Omental fat pad (tissue), 4 donors: ENCODE results near the gene SSBP1. TPM values are rescaled to one million over a fixed set of nuclear protein-coding genes. Genes with fewer than 3 reads are reported as not detected.
"Not testable (repeated sequence)": the region's sequence is repeated elsewhere in the genome, so short reads cannot be mapped to it uniquely, and the experiment has no call there.

ENCODE experiments used
- ATAC-seq: fragments of 150-250 bp; one replicate; pipeline ENCODE4 v1.9.1; 2016; ENCODE audit warnings: mild to moderate bottlenecking, moderate library complexity; ENCODE audit not compliant: low FRiP score
- DNase-seq: peaks from one replicate; pipeline ENCODE4 v3.0.0-alpha.2; 2019; ENCODE audit warnings: low spot score
- total RNA-seq, 4 donors: library from RNA; depleted of rRNA; stranded (reverse); fragments of >200 nt; gene quantifications; one replicate each; pipeline ENCODE4 v1.1.0, GENCODE V29; 2016
- TF ChIP-seq, protein P1 (sequence below), 3 donors: fragments of 450-650 bp; IDR thresholded peaks; one replicate each; pipeline ENCODE4 v1.5.1; 2016 to 2017; ENCODE audit warnings: antibody characterized with exemption in 3 of 3, mild to moderate bottlenecking in 3 of 3, moderate library complexity in 2 of 3

SSBP1 gene
- 100 to 1,000 TPM in 2 of 4 donors, 10 to 100 TPM in 2; 76.8 to 106 (median 92.0) TPM for total RNA-seq

GRCh38 chr7:141737836-141738591 lies at the start of gene SSBP1:
TSS of gene SSBP1 (plus strand) at chr7:141738358. CDS start at chr7:141739167, 809 bp downstream.
- DNase-seq (peak; percentile 48), ATAC-seq (peak; percentile 98)
- TF ChIP-seq, protein P1, sequence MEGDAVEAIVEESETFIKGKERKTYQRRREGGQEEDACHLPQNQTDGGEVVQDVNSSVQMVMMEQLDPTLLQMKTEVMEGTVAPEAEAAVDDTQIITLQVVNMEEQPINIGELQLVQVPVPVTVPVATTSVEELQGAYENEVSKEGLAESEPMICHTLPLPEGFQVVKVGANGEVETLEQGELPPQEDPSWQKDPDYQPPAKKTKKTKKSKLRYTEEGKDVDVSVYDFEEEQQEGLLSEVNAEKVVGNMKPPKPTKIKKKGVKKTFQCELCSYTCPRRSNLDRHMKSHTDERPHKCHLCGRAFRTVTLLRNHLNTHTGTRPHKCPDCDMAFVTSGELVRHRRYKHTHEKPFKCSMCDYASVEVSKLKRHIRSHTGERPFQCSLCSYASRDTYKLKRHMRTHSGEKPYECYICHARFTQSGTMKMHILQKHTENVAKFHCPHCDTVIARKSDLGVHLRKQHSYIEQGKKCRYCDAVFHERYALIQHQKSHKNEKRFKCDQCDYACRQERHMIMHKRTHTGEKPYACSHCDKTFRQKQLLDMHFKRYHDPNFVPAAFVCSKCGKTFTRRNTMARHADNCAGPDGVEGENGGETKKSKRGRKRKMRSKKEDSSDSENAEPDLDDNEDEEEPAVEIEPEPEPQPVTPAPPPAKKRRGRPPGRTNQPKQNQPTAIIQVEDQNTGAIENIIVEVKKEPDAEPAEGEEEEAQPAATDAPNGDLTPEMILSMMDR (IDR thresholded peaks at IDR 0.05): peak in 2 of 3 donors; percentile 39 to 46

DNA sequence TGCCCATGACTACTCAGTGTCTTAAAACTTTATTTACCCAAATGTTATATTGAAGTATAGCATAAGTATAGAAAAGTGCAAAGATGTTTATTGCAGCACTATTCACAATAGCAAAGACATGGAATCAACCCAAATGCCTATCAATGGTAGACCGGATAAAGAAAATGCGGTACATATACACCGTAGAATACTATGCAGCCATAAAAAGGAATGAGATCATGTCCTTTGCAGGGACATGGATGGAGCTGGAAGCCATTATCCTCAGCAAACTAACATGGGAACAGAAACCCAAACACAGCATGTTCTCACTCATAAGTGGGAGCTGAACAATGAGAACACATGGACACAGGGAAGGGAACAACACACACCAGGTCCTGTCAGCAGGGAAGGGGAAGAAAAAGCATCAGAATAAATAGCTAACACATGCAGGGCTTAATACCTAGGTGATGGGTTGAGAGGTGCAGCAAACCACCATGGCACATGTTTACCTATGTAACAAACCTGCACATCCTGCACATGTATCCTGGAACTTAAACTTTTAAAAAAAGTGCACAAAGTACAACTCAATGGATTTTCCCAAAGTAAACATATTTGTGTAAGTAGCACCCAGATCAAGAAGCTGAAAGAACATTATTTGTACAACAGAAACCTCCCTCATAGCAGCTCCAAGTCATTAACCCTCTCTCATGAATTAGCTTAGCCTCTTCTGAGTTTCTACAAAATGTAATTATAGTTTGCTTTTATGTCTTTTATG lies 48.9 kb upstream of the SSBP1 start:
- DNase-seq, ATAC-seq: not testable (repeated sequence)

GRCh38 chr7:141691540-141691939 lies 46.6 kb upstream of the SSBP1 start:
- no peak for ATAC-seq
- no peak for DNase-seq
- TF ChIP-seq, protein P1 (IDR thresholded peaks at IDR 0.05): no peak

- ATAC-seq (no peak), DNase-seq (no peak)
- TF ChIP-seq, protein P1 (IDR thresholded peaks at IDR 0.05): no peak
Measured at GRCh38 chr7:141691961-141692360, 46.2 kb upstream of the SSBP1 start.

- TF ChIP-seq, protein P1 (IDR thresholded peaks at IDR 0.05): no peak
- no peak for ATAC-seq
- DNase-seq: no peak
Measured at GRCh38 chr7:141693082-141693481, 45.1 kb upstream of the SSBP1 start.

DNA sequence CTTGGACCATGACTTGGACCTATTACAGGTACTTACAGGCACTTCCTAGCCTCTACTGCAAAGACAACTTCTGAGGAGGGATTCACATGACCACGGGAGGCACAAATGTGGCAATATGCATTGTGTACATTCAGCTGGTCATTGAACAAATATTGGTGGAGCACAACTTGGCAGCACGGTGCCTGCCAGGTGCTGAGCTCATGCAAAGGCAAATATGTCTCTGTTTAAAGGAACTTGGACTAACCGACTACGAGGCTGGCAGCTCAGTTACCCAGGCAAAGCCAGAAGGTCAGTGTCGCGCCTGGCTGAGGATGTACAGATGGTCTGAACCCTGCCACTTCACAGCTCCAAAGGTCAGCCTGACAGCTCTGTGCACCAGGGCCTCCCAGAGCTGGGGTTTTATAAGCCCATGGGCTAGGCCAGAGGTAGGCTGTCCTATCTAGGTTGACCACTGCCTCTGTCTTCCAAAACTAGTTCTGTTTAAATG lies 42.3 kb upstream of the SSBP1 start:
- DNase-seq (no peak), ATAC-seq (no peak)
- TF ChIP-seq, protein P1 (IDR thresholded peaks at IDR 0.05): no peak

DNA sequence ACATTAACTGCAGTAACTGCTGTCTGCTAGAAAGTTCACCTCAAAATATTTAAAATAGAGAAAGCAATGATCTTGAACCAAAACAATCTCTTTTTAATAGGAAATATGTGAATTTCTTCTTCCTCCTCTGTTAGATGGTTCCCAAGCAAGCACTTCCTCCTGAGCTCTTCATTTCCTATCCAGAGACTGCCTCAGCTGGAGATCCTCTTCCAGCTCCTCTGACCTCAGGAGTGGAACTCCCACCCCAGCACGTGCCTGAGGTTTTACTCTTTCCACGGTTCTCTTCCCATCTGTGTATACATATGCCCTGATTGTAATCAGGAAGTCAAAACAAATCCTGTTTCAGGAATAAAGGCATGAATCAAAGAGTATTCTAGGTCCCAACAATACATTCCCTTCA lies 41.8 kb upstream of the SSBP1 start:
- DNase-seq (no peak), ATAC-seq (no peak)
- TF ChIP-seq, protein P1 (IDR thresholded peaks at IDR 0.05): no peak
